ENCODE measurements around the gene CEBPG.

- TF ChIP-seq POLR2A (IDR thresholded peaks at IDR 0.05; ENCODE audit: extremely low read depth, insufficient read length): no peak
- TF ChIP-seq, protein P1, sequence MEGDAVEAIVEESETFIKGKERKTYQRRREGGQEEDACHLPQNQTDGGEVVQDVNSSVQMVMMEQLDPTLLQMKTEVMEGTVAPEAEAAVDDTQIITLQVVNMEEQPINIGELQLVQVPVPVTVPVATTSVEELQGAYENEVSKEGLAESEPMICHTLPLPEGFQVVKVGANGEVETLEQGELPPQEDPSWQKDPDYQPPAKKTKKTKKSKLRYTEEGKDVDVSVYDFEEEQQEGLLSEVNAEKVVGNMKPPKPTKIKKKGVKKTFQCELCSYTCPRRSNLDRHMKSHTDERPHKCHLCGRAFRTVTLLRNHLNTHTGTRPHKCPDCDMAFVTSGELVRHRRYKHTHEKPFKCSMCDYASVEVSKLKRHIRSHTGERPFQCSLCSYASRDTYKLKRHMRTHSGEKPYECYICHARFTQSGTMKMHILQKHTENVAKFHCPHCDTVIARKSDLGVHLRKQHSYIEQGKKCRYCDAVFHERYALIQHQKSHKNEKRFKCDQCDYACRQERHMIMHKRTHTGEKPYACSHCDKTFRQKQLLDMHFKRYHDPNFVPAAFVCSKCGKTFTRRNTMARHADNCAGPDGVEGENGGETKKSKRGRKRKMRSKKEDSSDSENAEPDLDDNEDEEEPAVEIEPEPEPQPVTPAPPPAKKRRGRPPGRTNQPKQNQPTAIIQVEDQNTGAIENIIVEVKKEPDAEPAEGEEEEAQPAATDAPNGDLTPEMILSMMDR (IDR thresholded peaks at IDR 0.05; ENCODE audit: low read depth, low read length): no peak
- TF ChIP-seq, protein P2, sequence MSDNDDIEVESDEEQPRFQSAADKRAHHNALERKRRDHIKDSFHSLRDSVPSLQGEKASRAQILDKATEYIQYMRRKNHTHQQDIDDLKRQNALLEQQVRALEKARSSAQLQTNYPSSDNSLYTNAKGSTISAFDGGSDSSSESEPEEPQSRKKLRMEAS (IDR thresholded peaks at IDR 0.05; ENCODE audit: low read depth, low read length): no peak
Measured at GRCh38 chr19:33333642-33334041, 39.9 kb upstream of the CEBPG start.
